HL-60 (cell line): ENCODE measurements around the gene HAGHL.

Source experiments
- CTCF ChIP-seq: IDR thresholded peaks from one replicate; pipeline ENCODE4 v1.5.1; 2011; ENCODE audit warnings: low read length, control low read depth, inconsistent platforms; ENCODE audit not compliant: insufficient read depth
- GABPA ChIP-seq: IDR thresholded peaks from 2 replicates; pipeline ENCODE4 v1.6.1; 2012; ENCODE audit warnings: low read depth
- POLR2AphosphoS5 ChIP-seq: IDR thresholded peaks from 2 replicates; pipeline ENCODE4 v1.6.1; 2012; ENCODE audit warnings: low read depth

- TF ChIP-seq POLR2AphosphoS5 (no peak; the same call in 1 of the 2 replicates), CTCF (no peak), GABPA (no peak)
Observed at GRCh38 chr16:716768-717325, 10.1 kb upstream of the HAGHL start.
